Stimulated activated CD8-positive, alpha-beta memory T cell treated with anti-CD3 and anti-CD28 coated beads, Interleukin-7, amount 100 ng/mL, for 48 hours (primary cell): ENCODE results near the gene SNRNP40.
"Not testable (repeated sequence)": the region's sequence is repeated elsewhere in the genome, so short reads cannot be mapped to it uniquely, and the experiment has no call there.

ENCODE experiments used
- DNase-seq, 2 donors: peaks; one replicate each; pipeline ENCODE4 v3.0.0-alpha.2; 2020; ENCODE audit warnings: low read depth in 1 of 2; ENCODE audit errors: extremely low read depth in 1 of 2

The SNRNP40 gene

DNA sequence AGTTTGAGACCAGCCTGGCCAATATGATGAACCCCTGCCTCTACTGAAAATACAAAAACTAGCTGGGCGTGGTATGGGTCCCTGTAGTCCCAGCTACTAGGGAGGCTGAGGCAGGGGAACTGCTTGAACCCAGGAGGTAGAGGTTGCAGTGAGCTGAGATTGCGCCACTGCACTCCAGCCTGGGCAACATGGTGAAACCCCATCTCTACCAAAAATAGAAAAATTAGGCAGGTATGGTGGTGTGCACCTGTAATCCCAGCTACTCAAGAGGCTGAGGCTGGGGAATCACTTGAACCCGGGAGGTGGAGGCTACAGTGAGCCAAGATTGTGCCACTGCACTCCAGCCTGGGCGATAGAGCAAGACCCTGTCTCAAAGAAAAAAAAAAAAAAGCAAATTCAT lies 8.8 kb downstream of the SNRNP40 start:
- not testable (repeated sequence) for DNase-seq

- DNase-seq = not testable (repeated sequence)
Measured at GRCh38 chr1:31282426-31282825, 14.2 kb downstream of the SNRNP40 start.

DNA sequence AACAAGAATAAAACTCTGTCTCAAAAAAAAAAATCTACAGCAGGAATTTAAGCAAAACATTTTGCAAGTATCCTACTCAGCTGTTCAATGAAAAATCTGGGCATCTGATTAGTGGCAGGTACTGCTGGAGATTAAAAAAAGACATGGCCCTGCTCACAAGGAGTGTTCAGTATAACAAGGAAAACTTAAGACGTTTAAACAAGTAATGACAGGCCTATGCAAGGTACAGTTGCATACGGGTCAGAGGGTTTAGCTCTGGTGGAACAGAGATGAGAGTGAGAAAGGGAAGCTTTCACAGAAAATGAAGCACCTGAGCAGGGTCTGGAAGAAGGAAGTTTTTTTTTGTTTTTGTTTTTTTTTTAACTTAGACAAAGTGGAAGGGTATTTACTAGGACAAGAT lies 23.0 kb downstream of the SNRNP40 start:
- no peak for DNase-seq

DNA sequence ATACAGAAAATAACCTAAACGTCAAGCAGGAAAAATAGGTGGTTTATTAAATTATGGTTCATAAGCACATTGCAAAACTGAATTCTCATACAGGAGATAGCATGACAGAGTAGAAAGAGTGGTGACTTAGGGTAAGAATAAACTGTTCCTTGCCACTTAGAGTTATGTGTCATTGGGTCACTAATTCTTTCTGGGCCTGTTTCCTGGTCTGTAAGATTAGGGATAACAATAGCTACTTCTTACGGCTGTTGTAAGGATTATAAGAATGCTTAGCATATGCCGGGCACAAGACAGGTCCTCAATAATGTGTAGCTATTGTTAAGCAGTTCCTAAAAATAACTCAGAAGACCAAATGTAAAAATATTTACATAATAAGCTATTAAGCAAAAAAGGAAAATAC lies 24.2 kb downstream of the SNRNP40 start:
- DNase-seq = no peak

DNA sequence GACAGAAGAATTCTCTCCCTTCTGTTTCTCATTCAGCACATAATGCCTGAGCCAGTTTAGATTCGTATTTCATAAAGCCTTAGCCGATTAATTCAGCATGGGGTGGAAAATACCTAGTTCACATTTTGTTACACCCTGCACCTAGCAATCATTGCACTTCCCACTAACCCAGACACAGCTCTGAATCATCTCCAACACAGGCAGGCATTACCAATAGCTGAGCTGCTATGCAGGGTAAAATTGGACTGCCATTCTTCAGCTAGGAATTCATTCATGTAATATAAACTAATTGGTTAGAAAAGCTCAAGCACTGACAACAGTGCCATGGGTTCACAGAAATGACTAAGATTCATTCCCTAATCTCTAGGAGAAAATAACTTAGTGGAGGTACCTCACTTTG lies 30.0 kb downstream of the SNRNP40 start:
- no peak for DNase-seq

- no peak for DNase-seq
Measured at GRCh38 chr1:31264790-31265386, 31.7 kb downstream of the SNRNP40 start.

GRCh38 chr1:31263408-31263807 lies 33.2 kb downstream of the SNRNP40 start:
- DNase-seq = no peak

GRCh38 chr1:31262393-31262792 lies 34.2 kb downstream of the SNRNP40 start:
- DNase-seq = not testable (repeated sequence)

DNA sequence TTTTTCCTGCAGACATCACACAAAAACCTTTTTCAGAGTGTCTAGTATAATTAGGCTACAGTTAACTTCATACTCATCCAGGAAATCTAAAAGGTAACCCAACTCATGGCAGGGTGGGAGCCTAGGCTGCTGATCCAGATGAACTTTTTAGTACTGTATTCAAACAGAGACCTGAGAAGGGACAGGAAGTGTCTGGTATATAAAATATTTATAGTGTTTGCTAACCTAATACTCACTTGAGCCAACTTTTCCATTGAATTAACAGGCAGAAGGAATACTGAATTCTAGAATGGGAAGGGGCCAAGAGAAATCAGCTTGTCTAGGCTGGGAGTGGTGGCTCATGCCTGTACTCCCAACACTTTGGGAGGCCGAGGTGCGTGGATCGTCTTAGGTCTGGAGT lies 34.7 kb downstream of the SNRNP40 start:
- DNase-seq = no peak

DNA sequence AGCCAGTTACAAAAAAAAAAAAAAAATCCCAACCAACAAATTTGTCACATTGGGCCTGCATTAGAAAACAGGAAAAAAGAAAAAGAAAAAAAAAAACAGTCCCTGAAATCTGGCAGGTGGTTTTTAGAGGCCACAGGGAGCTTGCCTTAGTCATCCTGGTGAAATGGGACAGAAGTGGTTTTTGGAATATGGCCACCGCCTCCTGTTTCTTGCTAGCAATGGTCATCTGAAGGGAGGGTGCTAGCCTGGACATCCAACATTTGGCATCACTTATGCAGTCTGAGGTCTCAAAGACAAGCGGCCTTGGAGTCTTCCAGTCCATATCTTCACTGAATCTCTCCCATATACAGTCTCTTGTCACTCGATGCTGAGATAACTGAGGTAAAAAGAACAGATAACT lies 36.8 kb downstream of the SNRNP40 start:
- DNase-seq = no peak

- no peak for DNase-seq
Measured at GRCh38 chr1:31258581-31258980, 38.0 kb downstream of the SNRNP40 start.

- no peak for DNase-seq
Measured at GRCh38 chr1:31257213-31257612, 39.4 kb downstream of the SNRNP40 start.

GRCh38 chr1:31249854-31250253 lies 46.7 kb downstream of the SNRNP40 start:
- DNase-seq = no peak

GRCh38 chr1:31248276-31248675 lies 48.3 kb downstream of the SNRNP40 start:
- DNase-seq = no peak

DNA sequence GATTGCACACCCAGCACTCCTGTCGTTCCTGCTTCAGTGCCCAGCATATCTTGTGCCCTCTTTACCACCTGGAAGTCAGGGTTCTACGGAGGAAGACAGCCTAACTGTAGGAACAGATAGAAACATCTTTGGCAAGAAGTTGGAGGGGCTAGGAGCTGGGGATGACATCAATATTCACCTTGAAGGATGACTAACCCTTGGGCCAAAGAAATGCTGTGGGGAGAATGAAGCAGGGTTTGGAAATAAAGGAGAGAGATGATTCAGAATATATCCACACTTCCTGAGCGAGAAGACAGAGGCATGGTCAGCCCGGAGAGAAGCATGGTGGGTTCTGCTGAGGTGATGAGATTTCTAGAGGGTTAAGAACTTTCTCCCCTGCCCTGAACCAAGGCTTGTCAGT lies 52.3 kb downstream of the SNRNP40 start:
- DNase-seq = no peak

- DNase-seq = no peak
Measured at GRCh38 chr1:31243501-31244286, 52.9 kb downstream of the SNRNP40 start.

- no peak for DNase-seq
Measured at GRCh38 chr1:31241321-31241720, 55.3 kb downstream of the SNRNP40 start.

DNA sequence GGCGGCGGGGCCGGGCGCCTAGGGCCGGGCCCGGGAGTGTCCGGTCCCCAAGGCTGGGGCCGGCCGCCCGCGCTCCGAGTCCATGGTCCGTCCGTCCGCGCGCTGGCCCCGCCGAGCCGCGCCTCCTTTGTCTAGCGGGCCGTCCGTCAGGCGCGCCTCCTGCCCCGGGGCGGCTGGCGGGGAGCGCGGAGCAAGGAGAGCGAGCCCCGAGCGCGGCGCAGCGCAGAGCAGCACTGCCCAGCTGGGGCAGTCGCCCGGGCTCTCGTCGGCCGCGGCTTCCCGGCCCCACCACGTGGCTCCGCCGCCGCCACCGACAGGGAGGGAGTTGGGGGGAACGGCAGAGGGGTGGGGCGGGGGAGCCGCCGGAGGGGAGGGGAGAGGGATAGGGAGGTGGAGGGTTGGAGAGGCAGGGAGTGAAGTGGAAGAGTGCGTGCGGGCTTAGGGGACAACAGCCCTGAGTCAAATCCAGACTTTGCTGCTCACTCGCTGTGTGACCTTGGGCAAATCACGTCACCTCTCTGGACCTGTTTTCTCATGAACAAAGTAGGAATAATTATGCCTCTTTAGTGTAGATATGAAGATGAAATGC lies 56.8 kb downstream of the SNRNP40 start, which contains the start of gene NKAIN1:
Gene NKAIN1, minus strand, starts transcription at position 235 of the 589 bp plus-strand sequence. CDS start 340 bp downstream, outside the sequence.
- DNase-seq = no peak

DNA sequence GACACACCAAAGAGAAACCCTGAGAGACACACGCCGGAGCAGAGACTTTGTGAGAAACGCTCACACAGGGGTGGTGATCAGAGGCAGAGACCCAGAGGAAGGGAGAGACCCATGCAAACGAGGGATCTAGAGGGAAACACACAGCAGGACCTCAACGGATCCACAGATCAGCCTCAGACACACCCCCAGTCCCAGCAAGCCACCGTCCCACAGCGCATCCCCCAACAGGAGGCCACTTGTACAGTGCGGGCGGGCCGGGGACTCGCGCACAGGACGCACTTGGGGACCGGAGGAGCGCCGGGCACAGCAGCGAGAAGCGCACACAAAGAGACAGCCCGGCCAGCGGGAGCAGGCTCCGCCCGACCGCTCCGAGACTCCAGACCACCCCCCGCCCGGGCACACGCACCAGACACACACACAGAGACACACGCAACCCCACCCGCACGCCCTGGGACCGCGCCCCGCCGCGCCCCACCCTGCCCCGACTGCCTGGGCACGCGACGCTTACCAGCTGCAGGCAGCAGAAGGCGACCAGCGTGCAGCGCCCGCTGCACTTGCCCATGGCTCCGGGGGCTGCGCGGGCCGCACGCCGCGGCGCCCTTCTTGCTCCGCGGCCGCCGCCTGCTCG lies 57.5 kb downstream of the SNRNP40 start:
- DNase-seq = no peak

- no peak for DNase-seq
Measured at GRCh38 chr1:31238612-31238985, 58.0 kb downstream of the SNRNP40 start.

GRCh38 chr1:31234870-31235269 lies 61.7 kb downstream of the SNRNP40 start:
- no peak for DNase-seq
